ENCODE results near the gene DENND1A. TPM values are rescaled to one million over a fixed set of nuclear protein-coding genes. Genes with fewer than 3 reads are reported as not detected.

Gene DENND1A
- total and polyA plus RNA-seq, 9 donors, result 9.3 to 16.0 (median 13.8) TPM

GRCh38 chr9:123361086-123361730 is 568.7 kb downstream of the DENND1A start:
- no peaks in the 10 kb centered on the region for H3K36me3 ChIP-seq (ENCODE audit: control insufficient read depth, insufficient read depth, low read length)
- peaks cover 8% of the 10 kb centered on the region for H3K4me1 ChIP-seq (ENCODE audit: control insufficient read depth, insufficient read depth, low read length)
- WGBS (ENCODE audit: insufficient coverage), result 52% methylated on average over 4 of the region's 10 CpGs

GRCh38 chr9:123360161-123361085 is 569.5 kb downstream of the DENND1A start:
- no peak for DNase-seq
- Histone ChIP-seq H3K36me3 (ENCODE audit: control insufficient read depth, insufficient read depth, low read length) (no peaks in the 10 kb centered on the region), H3K27me3 (ENCODE audit: control insufficient read depth, insufficient read depth, low read length) (peaks cover 12% of the 10 kb centered on the region), H3K27ac (ENCODE audit: low read length) (no peak overlapping the region), H3K4me3 (ENCODE audit: low read length) (no peak overlapping the region), H3K9me3 (replicated peaks; ENCODE audit: control insufficient read depth, low read depth, low read length) (no peaks in the 10 kb centered on the region), H3K4me1 (ENCODE audit: control insufficient read depth, insufficient read depth, low read length) (peaks cover 10% of the 10 kb centered on the region)
- 15% methylated on average over 15 of the region's 22 CpGs for WGBS (ENCODE audit: insufficient coverage)

More at GRCh38 chr9:123361086-123361730, 568.7 kb downstream of the DENND1A start:
- no peak overlapping the region for H3K27ac ChIP-seq (ENCODE audit: low read length)
- DNase-seq, result no peak
- no peak overlapping the region for H3K4me3 ChIP-seq (ENCODE audit: low read length)
- peaks cover 10% of the 10 kb centered on the region for H3K27me3 ChIP-seq (ENCODE audit: control insufficient read depth, insufficient read depth, low read length)
- H3K9me3 ChIP-seq (replicated peaks; ENCODE audit: control insufficient read depth, low read depth, low read length), result no peaks in the 10 kb centered on the region

- no peak for DNase-seq
- Histone ChIP-seq H3K27me3 (ENCODE audit: control insufficient read depth, insufficient read depth, low read length) (peaks cover 17% of the 10 kb centered on the region), H3K27ac (ENCODE audit: low read length) (no peak overlapping the region), H3K4me3 (ENCODE audit: low read length) (no peak overlapping the region), H3K36me3 (ENCODE audit: control insufficient read depth, insufficient read depth, low read length) (no peaks in the 10 kb centered on the region), H3K4me1 (ENCODE audit: control insufficient read depth, insufficient read depth, low read length) (peaks cover 10% of the 10 kb centered on the region), H3K9me3 (replicated peaks; ENCODE audit: control insufficient read depth, low read depth, low read length) (no peaks in the 10 kb centered on the region)
- 67% methylated on average over 3 of the region's 3 CpGs for WGBS (ENCODE audit: insufficient coverage)
These were observed 570.4 kb downstream of the DENND1A start for GRCh38 chr9:123359546-123359945.

- H3K4me3 ChIP-seq (ENCODE audit: low read length), result no peak overlapping the region
- H3K27me3 ChIP-seq (ENCODE audit: control insufficient read depth, insufficient read depth, low read length), result peaks cover 17% of the 10 kb centered on the region
- no CpG with 5 or more reads among the region's 2 CpGs for WGBS (ENCODE audit: insufficient coverage)
These were observed 570.8 kb downstream of the DENND1A start for GRCh38 chr9:123359106-123359505.

DNA sequence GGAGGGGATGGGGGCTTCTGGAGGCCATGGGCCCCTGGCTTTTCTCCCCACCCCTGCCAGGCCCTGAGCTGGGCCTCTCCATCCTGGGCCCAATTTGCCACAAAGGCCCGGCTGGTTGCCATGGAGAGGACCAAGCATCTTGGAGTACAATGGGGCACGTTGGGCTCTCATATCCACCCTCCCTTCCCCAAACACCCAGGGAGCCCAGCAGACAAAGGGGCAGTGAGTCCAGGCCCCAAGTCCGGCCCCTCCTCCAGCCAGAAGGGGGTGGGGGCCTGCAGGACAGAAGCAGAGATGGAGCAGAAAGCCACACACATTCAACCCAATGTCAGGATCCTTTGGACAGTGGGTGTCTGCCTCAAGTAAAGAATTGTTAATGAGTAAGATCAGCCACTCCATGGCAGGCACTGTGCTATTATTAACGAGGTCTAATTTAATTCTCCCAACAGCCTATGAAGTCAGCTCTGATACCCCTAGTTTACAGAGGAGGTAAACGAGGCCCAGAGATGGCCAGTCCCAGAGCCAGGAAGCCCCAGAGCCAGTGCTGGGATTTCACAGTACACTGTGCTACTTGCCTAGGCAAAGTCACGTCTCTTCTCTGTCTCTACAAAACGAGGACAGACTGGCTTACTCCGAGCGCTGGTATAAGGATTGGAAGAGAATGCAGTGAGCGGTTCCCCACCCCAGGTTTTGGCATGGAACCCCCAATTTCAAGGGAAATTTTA is 571.6 kb downstream of the DENND1A start:
- H3K9me3 ChIP-seq (replicated peaks; ENCODE audit: control insufficient read depth, low read depth, low read length), result no peaks in the 10 kb centered on the region
- H3K36me3 ChIP-seq (ENCODE audit: control insufficient read depth, insufficient read depth, low read length), result no peaks in the 10 kb centered on the region
- H3K27ac ChIP-seq (ENCODE audit: low read length), result no peak overlapping the region
- WGBS (ENCODE audit: insufficient coverage), result 57% methylated on average over 3 of the region's 10 CpGs
- H3K4me1 ChIP-seq (ENCODE audit: control insufficient read depth, insufficient read depth, low read length), result peaks cover 16% of the 10 kb centered on the region
- no peak for DNase-seq
- H3K4me3 ChIP-seq (ENCODE audit: low read length), result no peak overlapping the region
- H3K27me3 ChIP-seq (ENCODE audit: control insufficient read depth, insufficient read depth, low read length), result peaks cover 24% of the 10 kb centered on the region

More at GRCh38 chr9:123359106-123359505, 570.8 kb downstream of the DENND1A start:
- no peak for DNase-seq
- no peaks in the 10 kb centered on the region for H3K36me3 ChIP-seq (ENCODE audit: control insufficient read depth, insufficient read depth, low read length)
- no peaks in the 10 kb centered on the region for H3K9me3 ChIP-seq (replicated peaks; ENCODE audit: control insufficient read depth, low read depth, low read length)
- H3K4me1 ChIP-seq (ENCODE audit: control insufficient read depth, insufficient read depth, low read length), result peaks cover 13% of the 10 kb centered on the region
- H3K27ac ChIP-seq (ENCODE audit: low read length), result no peak overlapping the region

DNA sequence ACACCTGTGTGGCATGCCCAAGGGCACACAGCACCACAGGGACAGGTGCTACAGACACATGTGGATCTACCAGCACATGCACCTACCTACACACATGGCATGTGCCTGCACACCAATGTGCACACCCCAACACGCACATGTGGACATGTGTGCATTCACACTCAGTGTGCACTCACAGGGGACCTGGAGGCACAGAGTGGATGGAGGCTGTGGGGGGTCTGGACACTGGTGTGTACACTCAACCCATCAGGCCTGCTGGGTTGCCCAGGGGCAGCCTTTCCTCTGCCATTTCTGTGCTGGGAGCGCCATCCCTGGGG is 572.2 kb downstream of the DENND1A start:
- H3K4me1 ChIP-seq (ENCODE audit: control insufficient read depth, insufficient read depth, low read length), result peaks cover 16% of the 10 kb centered on the region
- no peak overlapping the region for H3K4me3 ChIP-seq (ENCODE audit: low read length)
- no peak overlapping the region for H3K27ac ChIP-seq (ENCODE audit: low read length)
- H3K9me3 ChIP-seq (replicated peaks; ENCODE audit: control insufficient read depth, low read depth, low read length), result no peaks in the 10 kb centered on the region
- peaks cover 29% of the 10 kb centered on the region for H3K27me3 ChIP-seq (ENCODE audit: control insufficient read depth, insufficient read depth, low read length)
- H3K36me3 ChIP-seq (ENCODE audit: control insufficient read depth, insufficient read depth, low read length), result no peaks in the 10 kb centered on the region
- 100% methylated on average over 1 of the region's 2 CpGs for WGBS (ENCODE audit: insufficient coverage)
- DNase-seq, result no peak

DNA sequence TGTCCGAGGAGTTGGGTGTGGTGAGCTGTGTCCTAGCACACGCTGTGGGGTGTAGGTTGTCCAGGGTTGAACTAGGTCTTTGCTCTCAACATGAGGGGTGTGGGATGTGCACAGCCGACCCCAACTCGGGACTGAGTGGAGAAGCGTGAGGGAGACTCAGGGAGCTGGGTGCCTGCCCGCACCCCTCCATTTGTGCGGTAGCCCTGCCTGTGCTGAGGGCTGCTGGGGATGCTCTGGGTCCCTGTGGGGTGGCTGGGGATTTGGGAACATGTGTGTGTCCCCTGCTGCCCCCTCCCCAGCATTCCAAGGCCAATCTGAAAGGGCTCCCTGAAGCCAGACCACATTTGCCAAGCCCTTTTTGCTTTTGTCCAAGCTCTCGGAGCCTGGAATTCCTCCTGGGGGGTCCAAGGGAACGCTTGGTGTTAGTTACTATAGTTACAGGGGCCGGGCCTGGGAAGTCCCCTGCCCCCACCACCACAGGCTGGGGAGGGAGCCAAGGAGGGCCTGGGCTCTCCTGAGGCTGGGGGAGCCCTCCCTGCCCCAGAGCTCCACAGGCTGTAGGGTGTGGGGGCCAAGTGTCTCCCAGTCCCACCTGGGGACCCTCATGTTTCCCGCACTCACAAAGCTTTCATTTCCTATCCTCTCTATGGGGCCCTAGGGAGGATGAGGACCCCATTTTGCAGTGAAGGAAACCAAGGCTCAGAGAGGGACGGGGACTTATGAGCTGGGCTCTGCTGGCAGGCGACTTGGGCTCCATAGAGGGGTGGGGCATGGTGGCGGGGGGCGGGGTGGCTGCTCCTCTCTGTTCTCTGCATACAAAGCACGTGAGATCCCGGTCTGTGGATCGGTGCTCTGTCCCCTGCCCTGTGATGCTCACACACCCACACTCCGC is 572.8 kb downstream of the DENND1A start:
- Histone ChIP-seq H3K9me3 (replicated peaks; ENCODE audit: control insufficient read depth, low read depth, low read length) (no peaks in the 10 kb centered on the region), H3K4me1 (ENCODE audit: control insufficient read depth, insufficient read depth, low read length) (peaks cover 16% of the 10 kb centered on the region), H3K27ac (ENCODE audit: low read length) (no peak overlapping the region), H3K27me3 (ENCODE audit: control insufficient read depth, insufficient read depth, low read length) (peaks cover 35% of the 10 kb centered on the region), H3K4me3 (ENCODE audit: low read length) (no peak overlapping the region), H3K36me3 (ENCODE audit: control insufficient read depth, insufficient read depth, low read length) (no peaks in the 10 kb centered on the region)
- no peak for DNase-seq
- 46% methylated on average over 10 of the region's 19 CpGs for WGBS (ENCODE audit: insufficient coverage)

DNA sequence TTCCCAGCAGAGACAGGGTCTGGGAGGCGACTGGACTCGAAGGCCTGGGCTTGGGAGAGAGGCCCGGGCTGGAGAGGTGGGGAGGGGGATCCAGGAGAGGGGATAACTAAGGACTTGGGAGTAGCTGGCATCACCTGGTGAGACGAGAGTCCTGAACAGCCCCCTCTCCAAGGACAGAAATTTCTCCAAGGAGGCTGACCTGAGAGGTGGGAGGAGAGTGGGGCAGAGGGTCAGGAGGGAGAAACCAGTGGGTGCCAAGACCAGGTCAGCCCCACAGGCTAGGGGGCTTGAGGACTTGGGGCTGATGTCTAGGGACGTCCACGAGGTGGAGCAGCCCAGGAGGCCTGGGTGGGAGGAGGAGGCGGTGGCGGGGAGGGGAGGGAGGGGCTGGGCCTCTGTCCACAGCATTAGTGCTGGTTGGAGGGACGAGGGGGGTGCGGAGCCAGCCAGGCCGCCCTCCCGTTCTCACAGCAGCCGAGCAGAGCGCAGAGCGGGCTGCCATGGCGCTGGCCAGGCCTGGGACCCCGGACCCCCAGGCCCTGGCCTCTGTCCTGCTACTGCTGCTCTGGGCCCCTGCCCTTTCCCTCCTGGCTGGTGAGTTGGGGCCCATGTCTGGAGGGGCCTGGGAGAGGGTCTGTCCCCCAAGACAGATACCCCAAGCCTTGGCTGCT is 574.0 kb downstream of the DENND1A start, which contains the start of gene CRB2:
CRB2 (plus strand) TSS at position 437 of the 671 bp plus-strand sequence; CDS start at position 501, 64 bp downstream.
- Histone ChIP-seq H3K9me3 (replicated peaks; ENCODE audit: control insufficient read depth, low read depth, low read length) (no peaks in the 10 kb centered on the region), H3K4me3 (ENCODE audit: low read length) (no peak within 1 kb of the TSS), H3K4me1 (ENCODE audit: control insufficient read depth, insufficient read depth, low read length) (peaks cover 16% of the 10 kb centered on the region), H3K27ac (ENCODE audit: low read length) (no peak within 1 kb of the TSS), H3K36me3 (ENCODE audit: control insufficient read depth, insufficient read depth, low read length) (no peaks in the 10 kb centered on the region), H3K27me3 (ENCODE audit: control insufficient read depth, insufficient read depth, low read length) (peaks cover 35% of the 10 kb centered on the region)
- DNase-seq, result no peak
- WGBS (ENCODE audit: insufficient coverage), result 9% methylated on average over 12 of the region's 17 CpGs

Measured in muscle of leg (tissue), 11 donors.